Measurements from ENCODE around the gene GBF1.

GBF1 gene

GRCh38 chr10:102394079-102394800 lies 148.9 kb downstream of the GBF1 start:
- DNase-seq (ENCODE audit: low read depth in 2 of 2): peak; percentile 66 to 74

GRCh38 chr10:102394801-102395399 lies 149.6 kb downstream of the GBF1 start:
- DNase-seq (ENCODE audit: low read depth in 2 of 2): no peak

- DNase-seq (ENCODE audit: low read depth in 2 of 2): peak; percentile 43 to 45
These were observed 150.3 kb downstream of the GBF1 start, which contains the start of gene NFKB2 for GRCh38 chr10:102395400-102396316. Gene NFKB2 (plus strand): TSS chr10:102395705. CDS start chr10:102395960, 255 bp downstream.

- no peak for DNase-seq (ENCODE audit: low read depth in 2 of 2)
These were observed 151.0 kb downstream of the GBF1 start for GRCh38 chr10:102396317-102396650.

- no peak for DNase-seq (ENCODE audit: low read depth in 2 of 2)
These were observed 151.4 kb downstream of the GBF1 start for GRCh38 chr10:102396730-102397151.

- DNase-seq (ENCODE audit: low read depth in 2 of 2): no peak
These were observed 152.2 kb downstream of the GBF1 start for GRCh38 chr10:102397222-102398171.

- DNase-seq (ENCODE audit: low read depth in 2 of 2): no peak
These were observed 153.1 kb downstream of the GBF1 start for GRCh38 chr10:102398172-102399020.

- peak; percentile 37 to 60 for DNase-seq (ENCODE audit: low read depth in 2 of 2)
These were observed 154.1 kb downstream of the GBF1 start for GRCh38 chr10:102399217-102400021.

- no peak for DNase-seq (ENCODE audit: low read depth in 2 of 2)
These were observed 154.7 kb downstream of the GBF1 start for GRCh38 chr10:102400076-102400475.

- DNase-seq (ENCODE audit: low read depth in 2 of 2): no peak
These were observed 155.4 kb downstream of the GBF1 start for GRCh38 chr10:102400598-102401341.

GRCh38 chr10:102401342-102401654 lies 156.0 kb downstream of the GBF1 start:
- no peak for DNase-seq (ENCODE audit: low read depth in 2 of 2)

GRCh38 chr10:102401735-102402511 lies 156.6 kb downstream of the GBF1 start:
- no peak for DNase-seq (ENCODE audit: low read depth in 2 of 2)

- DNase-seq (ENCODE audit: low read depth in 2 of 2): no peak
These were observed 157.2 kb downstream of the GBF1 start for GRCh38 chr10:102402512-102402896.

GRCh38 chr10:102403115-102403514 lies 157.8 kb downstream of the GBF1 start:
- DNase-seq (ENCODE audit: low read depth in 2 of 2): no peak

GRCh38 chr10:102404361-102405107 lies 159.2 kb downstream of the GBF1 start:
- DNase-seq (ENCODE audit: low read depth in 2 of 2): no peak

GRCh38 chr10:102405108-102405571 lies 159.8 kb downstream of the GBF1 start:
- no peak for DNase-seq (ENCODE audit: low read depth in 2 of 2)

- no peak for DNase-seq (ENCODE audit: low read depth in 2 of 2)
These were observed 160.3 kb downstream of the GBF1 start for GRCh38 chr10:102405632-102406031.

All from fibroblast of skin of left biceps (primary cell).